ENCODE results near the gene MTF1.
A peak's percentile ranks its signal among the peaks of the same experiment; 100 is the strongest.

Gene MTF1

GRCh38 chr1:37825506-37825905 lies 33.9 kb downstream of the MTF1 start:
- DNase-seq: no peak

GRCh38 chr1:37824001-37824400 lies 35.4 kb downstream of the MTF1 start:
- no peak for DNase-seq

- DNase-seq: no peak
Observed at GRCh38 chr1:37822906-37823815, 36.2 kb downstream of the MTF1 start.

DNA sequence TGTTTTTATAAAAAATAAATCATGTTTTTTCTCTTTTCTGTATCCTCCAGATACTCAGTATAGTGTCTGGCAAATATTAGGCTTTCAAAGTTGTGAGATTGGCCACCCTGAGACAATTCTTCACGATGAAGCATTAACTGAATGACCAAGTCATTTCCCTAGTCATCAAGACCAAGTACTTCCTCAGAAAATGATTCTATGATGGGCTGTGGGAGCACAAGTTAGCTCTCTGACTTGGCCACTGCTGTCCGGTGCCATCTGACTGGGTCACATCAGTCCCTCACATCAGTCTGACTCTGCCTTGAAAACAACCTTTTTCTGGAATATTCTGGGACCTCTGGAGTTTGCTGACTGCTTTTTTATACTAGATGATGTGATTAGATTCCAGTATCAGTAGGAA lies 37.9 kb downstream of the MTF1 start:
- no peak for DNase-seq

DNA sequence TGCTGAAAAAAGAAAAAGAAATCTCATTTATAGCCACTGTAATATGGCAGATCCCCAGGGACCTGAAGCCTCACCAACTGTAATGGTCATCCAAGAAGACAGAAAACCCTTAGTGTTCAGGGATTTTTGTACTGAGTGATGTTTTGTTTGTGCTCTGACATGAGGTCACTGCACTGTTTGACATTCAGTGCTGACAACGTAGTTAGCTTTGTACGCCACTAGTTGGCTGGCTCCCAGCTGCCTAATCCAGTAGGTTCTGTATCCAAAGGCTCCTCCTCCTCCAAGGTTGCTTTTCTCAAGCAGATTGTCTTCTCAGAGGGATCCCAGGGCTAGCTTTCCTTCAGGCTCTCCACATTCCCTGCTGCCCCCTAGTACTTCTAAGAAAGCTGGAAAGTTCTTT lies 41.9 kb downstream of the MTF1 start:
- no peak for DNase-seq

- no peak for DNase-seq
Observed at GRCh38 chr1:37814252-37814651, 45.1 kb downstream of the MTF1 start.

- no peak for DNase-seq
Observed at GRCh38 chr1:37813529-37814145, 45.8 kb downstream of the MTF1 start.

DNA sequence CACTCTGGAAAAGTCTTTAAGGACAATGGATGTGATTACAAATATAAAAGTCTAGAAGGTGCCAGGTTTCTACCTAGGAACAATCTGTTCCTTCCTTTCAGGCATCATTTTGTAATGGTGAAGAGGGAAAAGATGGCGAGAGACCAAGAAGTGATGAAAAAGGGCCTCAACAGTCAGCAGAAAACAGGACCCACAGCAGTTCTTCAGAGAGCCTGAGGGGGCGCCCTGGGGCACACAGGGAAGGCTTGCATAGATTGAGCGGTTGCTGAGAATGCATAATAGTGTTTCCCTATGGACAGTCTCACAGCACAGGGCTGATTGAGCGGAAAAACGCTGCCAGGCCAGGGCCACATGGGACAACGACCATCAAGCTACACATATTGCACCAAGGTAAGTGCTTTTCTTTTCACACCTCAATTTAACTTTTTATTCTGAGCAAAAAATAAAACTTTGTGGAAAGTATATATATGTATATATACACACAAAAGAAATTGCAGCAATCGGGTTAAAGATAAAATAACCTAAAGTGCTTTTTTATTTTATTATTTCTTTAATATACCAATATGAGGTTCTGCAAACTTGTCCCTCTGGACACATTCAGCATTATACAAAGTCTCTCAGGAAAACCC lies 48.3 kb downstream of the MTF1 start:
- peak; percentile 25 to 62 for DNase-seq

DNA sequence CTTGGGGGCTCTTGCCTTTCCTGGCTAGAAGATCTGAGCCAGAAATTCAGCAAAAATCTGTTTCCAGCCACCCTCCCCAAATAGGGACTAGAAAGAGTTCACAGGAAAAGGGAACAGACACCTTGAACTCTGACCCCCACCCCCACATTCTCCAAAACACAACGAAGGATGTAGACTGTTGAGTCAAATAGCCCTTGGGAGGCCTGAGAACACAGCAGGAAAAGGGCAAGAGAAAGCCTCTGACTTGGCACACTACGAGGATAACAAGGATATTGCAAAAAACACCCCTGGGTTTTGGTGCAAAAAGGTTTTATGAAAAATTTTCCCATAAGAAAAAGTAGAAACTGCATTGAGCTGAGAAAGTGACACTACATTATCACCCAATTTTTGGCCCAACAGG lies 49.5 kb downstream of the MTF1 start:
- DNase-seq: no peak

- peak in 1 of 2 donors; percentile 34 for DNase-seq
Observed at GRCh38 chr1:37808369-37809319, 50.7 kb downstream of the MTF1 start.

- peak; percentile 81 to 91 for DNase-seq
Observed at GRCh38 chr1:37807555-37808368, 51.6 kb downstream of the MTF1 start, which contains the start of the genes C1orf122 and YRDC. Gene C1orf122 (plus strand): TSS chr1:37807790. CDS start chr1:37808405, 615 bp downstream. Gene YRDC (minus strand): TSS chr1:37808208. CDS start chr1:37808180, 28 bp downstream.

DNA sequence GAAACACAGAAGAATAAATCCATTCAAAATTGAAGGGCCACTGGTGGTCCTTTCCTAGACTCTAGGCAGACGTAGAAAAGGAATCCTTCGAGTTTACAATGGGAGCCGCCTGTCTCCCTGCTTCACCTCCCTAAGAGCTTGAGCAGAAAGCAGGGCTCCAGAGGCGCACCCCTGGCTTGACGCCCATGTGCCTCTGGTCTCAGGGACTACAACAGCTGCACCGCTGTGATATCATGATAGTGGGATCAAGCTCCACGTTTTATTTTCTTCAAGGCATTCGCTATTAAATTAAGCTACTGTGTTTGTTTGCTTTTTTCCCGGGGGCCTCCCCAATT lies 52.2 kb downstream of the MTF1 start:
- DNase-seq: no peak

GRCh38 chr1:37802439-37802838 lies 57.0 kb downstream of the MTF1 start:
- DNase-seq: no peak

DNA sequence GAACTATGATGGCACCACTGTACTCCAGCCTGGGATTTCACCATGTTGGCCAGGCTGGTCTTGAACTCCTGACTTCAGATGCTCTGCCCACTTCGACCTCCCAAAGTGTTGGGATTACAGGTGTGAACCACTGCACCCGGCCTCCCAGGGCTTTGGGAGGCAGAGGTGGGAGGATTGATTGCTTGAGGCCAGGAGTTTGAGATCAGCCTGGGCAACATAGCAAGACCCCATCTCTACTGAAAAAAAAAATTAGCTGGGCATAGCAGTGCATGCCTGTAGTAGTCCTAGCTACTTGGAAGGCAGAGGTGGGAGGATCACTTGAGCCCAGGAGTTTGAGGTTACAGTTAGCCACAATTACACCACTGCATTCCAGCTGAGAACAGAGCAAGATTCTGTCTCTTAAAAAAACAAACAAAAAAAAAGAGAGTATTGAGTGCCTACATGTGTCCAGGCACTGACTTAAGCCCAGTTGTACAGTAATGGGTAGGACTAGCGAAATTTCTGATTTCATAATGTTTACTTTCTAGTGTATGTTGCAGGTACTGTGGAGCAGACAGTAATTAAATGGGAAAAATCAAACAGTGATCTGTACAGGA lies 61.5 kb downstream of the MTF1 start:
- DNase-seq: no peak

DNA sequence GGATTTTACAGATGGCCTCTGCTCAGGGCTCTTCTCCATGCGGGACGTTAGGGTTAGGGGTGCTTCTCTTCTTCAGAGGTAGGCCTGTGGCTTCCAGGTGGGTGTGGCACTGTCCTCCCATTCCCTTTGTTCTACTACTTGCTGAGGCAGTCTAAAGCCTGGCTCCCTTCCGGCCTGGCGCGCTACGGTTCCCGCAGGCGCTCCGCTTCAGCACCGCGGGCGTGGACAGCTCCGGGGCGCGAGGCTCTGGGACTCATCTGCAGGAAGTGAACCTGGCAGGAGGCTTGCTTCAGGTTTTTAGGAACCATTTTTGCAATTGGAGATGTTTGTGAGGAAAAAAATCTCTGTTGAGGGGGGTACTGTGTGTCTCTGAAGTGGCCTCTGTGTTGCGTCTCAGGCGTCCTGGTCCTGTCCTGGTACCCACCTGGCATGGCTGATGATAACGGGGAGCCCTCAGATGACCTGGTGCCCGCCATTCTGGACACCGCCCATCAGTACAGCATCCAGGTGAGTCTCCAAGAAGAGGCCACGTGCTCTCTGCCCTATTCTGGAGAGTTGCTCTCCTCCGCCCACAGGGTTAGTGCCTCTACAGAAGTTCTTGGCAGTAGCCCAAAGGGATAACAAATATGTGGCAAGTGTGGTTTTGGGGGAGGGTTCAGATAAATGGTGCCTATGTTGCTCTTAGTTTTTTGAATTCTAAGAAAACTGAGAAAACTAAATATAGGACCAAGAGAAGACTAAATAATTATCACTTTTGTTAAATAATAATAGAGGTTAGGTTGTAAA lies 63.9 kb downstream of the MTF1 start:
- no peak for DNase-seq

GRCh38 chr1:37794372-37795339 lies 64.7 kb downstream of the MTF1 start:
- no peak for DNase-seq

DNA sequence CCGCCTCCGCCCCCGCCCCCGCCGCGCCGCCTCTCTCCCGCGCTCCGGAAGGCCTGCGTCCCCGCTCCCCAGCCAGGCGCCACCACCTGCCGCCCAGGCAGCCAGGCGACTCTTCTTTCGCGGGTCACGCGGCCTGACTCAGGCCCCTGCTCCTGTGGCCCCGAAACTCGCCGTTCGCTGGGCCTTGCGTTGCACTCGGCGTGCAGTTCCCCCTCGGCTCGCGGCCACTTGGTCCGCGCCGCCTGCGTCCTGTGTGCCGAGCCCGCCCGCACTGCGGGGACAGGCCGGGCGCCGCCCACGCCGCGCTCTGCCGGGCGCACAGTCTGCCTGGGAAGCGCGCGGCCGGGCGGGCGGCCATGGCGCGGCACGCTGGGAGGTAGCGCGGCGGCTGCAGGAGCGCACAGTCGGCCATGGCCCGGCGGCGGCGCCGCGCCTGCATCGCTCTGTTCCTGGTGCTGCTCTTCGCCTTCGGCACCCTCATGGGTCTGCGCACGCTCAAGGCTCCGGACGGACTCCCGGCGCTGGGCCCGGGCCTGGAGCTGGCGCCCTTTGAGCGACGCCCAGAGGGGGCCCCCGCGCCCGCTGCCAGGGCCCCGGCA lies 65.5 kb downstream of the MTF1 start, which contains the start of gene MANEAL:
Gene MANEAL (plus strand): TSS at position 75 of the 599 bp plus-strand sequence. CDS start 336 bp downstream, at position 411.
- peak in 1 of 2 donors; percentile 34 for DNase-seq

GRCh38 chr1:37792943-37793686 lies 66.3 kb downstream of the MTF1 start:
- DNase-seq: no peak
